Parathyroid adenoma (tissue), 2 donors: ENCODE data around the gene BMPR1B.

Experiments used
- H2AFZ ChIP-seq: fragments of 300-600 bp; sonication (generic); one replicate; pipeline ENCODE4 v1.7.0; 2017; ENCODE audit warnings: antibody characterized with exemption, mild to moderate bottlenecking
- H3K27ac ChIP-seq: fragments of 300-600 bp; sonication (generic); one replicate; pipeline ENCODE4 v1.7.0; 2017
- H3K27me3 ChIP-seq: fragments of 300-600 bp; sonication (generic); one replicate; pipeline ENCODE4 v1.7.0; 2017; ENCODE audit warnings: low read length; ENCODE audit not compliant: control insufficient read depth, insufficient read depth
- H3K36me3 ChIP-seq: fragments of 300-600 bp; sonication (generic); one replicate; pipeline ENCODE4 v1.7.0; 2017; ENCODE audit warnings: low read length; ENCODE audit not compliant: control insufficient read depth, insufficient read depth
- H3K4me1 ChIP-seq: fragments of 300-600 bp; sonication (generic); one replicate; pipeline ENCODE4 v1.7.0; 2017; ENCODE audit warnings: control low read depth
- H3K4me2 ChIP-seq: fragments of 300-600 bp; sonication (generic); one replicate; pipeline ENCODE4 v1.7.0; 2017; ENCODE audit warnings: low read length
- H3K4me3 ChIP-seq: fragments of 300-600 bp; sonication (generic); one replicate; pipeline ENCODE4 v1.7.0; 2017; ENCODE audit warnings: low read depth, low read length
- H3K79me2 ChIP-seq: fragments of 300-600 bp; sonication (generic); one replicate; pipeline ENCODE4 v1.7.0; 2017; ENCODE audit warnings: control low read depth
- H3K9ac ChIP-seq: fragments of 300-600 bp; sonication (generic); one replicate; pipeline ENCODE4 v1.7.0; 2017; ENCODE audit warnings: mild to moderate bottlenecking
- H3K9me3 ChIP-seq: fragments of 300-600 bp; sonication (generic); one replicate; pipeline ENCODE4 v1.7.0; 2017; ENCODE audit warnings: low read length; ENCODE audit not compliant: control insufficient read depth
- CTCF ChIP-seq: fragments of 300-600 bp; sonication (generic); IDR thresholded peaks from one replicate; pipeline ENCODE4 v1.7.0; 2017; ENCODE audit warnings: antibody characterized with exemption, mild to moderate bottlenecking
- donor health status: primary hyperparathyroidism.

The BMPR1B gene

GRCh38 chr4:95204873-95205272 is 447.1 kb downstream of the BMPR1B start:
- H3K27ac ChIP-seq = no peak overlapping the region
- H3K79me2 ChIP-seq = no peaks in the 10 kb centered on the region
- no peaks in the 10 kb centered on the region for H3K4me1 ChIP-seq
- no peak for TF ChIP-seq CTCF
- H3K9me3 ChIP-seq = no peaks in the 10 kb centered on the region
- no peaks in the 10 kb centered on the region for H3K36me3 ChIP-seq
- H3K4me2 ChIP-seq = no peak overlapping the region
- H3K9ac ChIP-seq = no peak overlapping the region
- H2AFZ ChIP-seq = no peak overlapping the region
- no peaks in the 10 kb centered on the region for H3K27me3 ChIP-seq
- H3K4me3 ChIP-seq = no peak overlapping the region
